WTC11 (cell line): Measurements from ENCODE around the gene EMSY.

ENCODE experiments used
- CTCF ChIP-seq: fragments of 200-600 bp; IDR thresholded peaks from 2 replicates; pipeline ENCODE4 v1.8.0; 2022; ENCODE audit warnings: antibody characterized with exemption
- FOXP4 ChIP-seq: sonication (generic); formaldehyde crosslinking; IDR thresholded peaks from 2 replicates; pipeline ENCODE4 v1.8.0; 2022; ENCODE audit warnings: mild to moderate bottlenecking, missing genetic modification reagents
- MXD4 ChIP-seq: fragments of 250-450 bp; sonication (Bioruptor Pico); IDR thresholded peaks from 2 replicates; pipeline ENCODE4 v1.8.0; 2021; ENCODE audit warnings: mild to moderate bottlenecking, moderate library complexity, borderline replicate concordance
- NFYB ChIP-seq: sonication (generic); formaldehyde crosslinking; conservative IDR thresholded peaks from 2 replicates; pipeline ENCODE4 v1.8.0; 2022; ENCODE audit warnings: low read depth, missing genetic modification reagents
- NR1H2 ChIP-seq: sonication (generic); formaldehyde crosslinking; IDR thresholded peaks from 2 replicates; pipeline ENCODE4 v1.9.0; 2021; ENCODE audit warnings: mild to moderate bottlenecking, moderate library complexity, missing genetic modification reagents
- RELA ChIP-seq: sonication (generic); formaldehyde crosslinking; IDR thresholded peaks from 2 replicates; pipeline ENCODE4 v1.8.1; 2022; ENCODE audit warnings: missing genetic modification reagents, mild to moderate bottlenecking, borderline replicate concordance
- TCF7 ChIP-seq: sonication (generic); formaldehyde crosslinking; IDR thresholded peaks from 2 replicates; pipeline ENCODE4 v1.8.0; 2022; ENCODE audit warnings: mild to moderate bottlenecking, low read depth, missing genetic modification reagents, moderate library complexity
- ZNF396 ChIP-seq: fragments of 250-450 bp; sonication (Bioruptor Pico); IDR thresholded peaks from 2 replicates; pipeline ENCODE4 v1.8.0; 2021; ENCODE audit warnings: mild to moderate bottlenecking, moderate library complexity, borderline replicate concordance
- ZNF416 ChIP-seq: fragments of 250-450 bp; sonication (Bioruptor Pico); IDR thresholded peaks from 2 replicates; pipeline ENCODE4 v1.9.0; 2021; ENCODE audit warnings: mild to moderate bottlenecking, inconsistent platforms
- ZNF512 ChIP-seq: sonication (generic); formaldehyde crosslinking; IDR thresholded peaks from 2 replicates; pipeline ENCODE4 v1.8.1; 2022; ENCODE audit warnings: missing genetic modification reagents, borderline replicate concordance

GRCh38 chr11:76562541-76562940 is 117.7 kb downstream of the EMSY start:
- TF ChIP-seq ZNF396 = no peak
- TF ChIP-seq CTCF = no peak
- no peak for TF ChIP-seq ZNF416 (CRISPR knock-in tag)
- TF ChIP-seq MXD4 = no peak
- TF ChIP-seq NFYB = no peak
- no peak for TF ChIP-seq TCF7 (CRISPR knock-in tag)
- TF ChIP-seq RELA (CRISPR knock-in tag) = no peak
- TF ChIP-seq FOXP4 (CRISPR knock-in tag) = no peak
- TF ChIP-seq ZNF512 (CRISPR knock-in tag) = no peak
- no peak for TF ChIP-seq NR1H2 (CRISPR knock-in tag)
